Effector memory CD4-positive, alpha-beta T cell (primary cell): Measurements from ENCODE around the gene MYO1H.

Experiments used
- DNase-seq, 3 donors: peaks; one replicate each; pipeline ENCODE4 v3.0.0-alpha.2; 2020
- H3K27ac ChIP-seq: 2 replicates; pipeline ENCODE4 v1.7.0; 2013; ENCODE audit warnings: mild to moderate bottlenecking, low read length, moderate library complexity; ENCODE audit not compliant: insufficient read depth, poor library complexity, severe bottlenecking
- H3K27me3 ChIP-seq: replicated peaks from 2 replicates; pipeline ENCODE4 v1.7.0; 2013; ENCODE audit warnings: mild to moderate bottlenecking, low read length; ENCODE audit not compliant: insufficient read depth, control insufficient read depth, poor library complexity, severe bottlenecking
- H3K36me3 ChIP-seq: 2 replicates; pipeline ENCODE4 v1.7.0; 2013; ENCODE audit warnings: mild to moderate bottlenecking, low read length, moderate library complexity; ENCODE audit not compliant: control insufficient read depth, insufficient read depth
- H3K4me1 ChIP-seq: 2 replicates; pipeline ENCODE4 v1.7.0; 2013; ENCODE audit warnings: low read length, mild to moderate bottlenecking; ENCODE audit not compliant: control insufficient read depth, insufficient read depth, poor library complexity, severe bottlenecking
- H3K4me3 ChIP-seq: 2 replicates; pipeline ENCODE4 v1.7.0; 2013; ENCODE audit warnings: low read length, low read depth, mild to moderate bottlenecking; ENCODE audit not compliant: insufficient read depth, poor library complexity, severe bottlenecking
- H3K9me3 ChIP-seq: 2 replicates; pipeline ENCODE4 v1.7.0; 2013; ENCODE audit warnings: mild to moderate bottlenecking, low read length, moderate library complexity; ENCODE audit not compliant: control insufficient read depth

The MYO1H gene

GRCh38 chr12:109496306-109496705 lies 148.6 kb downstream of the MYO1H start:
- Histone ChIP-seq H3K27me3 (no peaks in the 10 kb centered on the region), H3K4me3 (no peak overlapping the region), H3K9me3 (no peaks in the 10 kb centered on the region), H3K27ac (no peak overlapping the region), H3K4me1 (no peaks in the 10 kb centered on the region), H3K36me3 (peaks cover 66% of the 10 kb centered on the region)
- DNase-seq = no peak

- H3K27ac ChIP-seq = no peak overlapping the region
Observed at GRCh38 chr12:109497675-109498074, 150.0 kb downstream of the MYO1H start.

More at GRCh38 chr12:109497675-109498074, 150.0 kb downstream of the MYO1H start:
- Histone ChIP-seq H3K9me3 (no peaks in the 10 kb centered on the region), H3K4me3 (no peak overlapping the region), H3K4me1 (no peaks in the 10 kb centered on the region), H3K36me3 (peaks cover 72% of the 10 kb centered on the region), H3K27me3 (no peaks in the 10 kb centered on the region)
- DNase-seq = no peak
